ENCODE data around the gene PCP4. TPM values are rescaled to one million over a fixed set of nuclear protein-coding genes. Genes with fewer than 3 reads are reported as not detected.

PCP4 gene
- total and polyA plus RNA-seq, 9 of the 15 experiments (the other 6 are each of a cell fraction or from before 2014, with no cell fraction given) = not detected

- intact Hi-C loops (cut with micrococcal nuclease) (no loop called here), in situ Hi-C loops (cut with MboI) (no loop called here)
- no peaks in the 10 kb centered on the region for H3K9me1 ChIP-seq (ENCODE audit: control insufficient read depth, insufficient read depth, low read length)
- CTCF ChIA-PET (ENCODE audit: low intra/inter-chr PET ratio) = no interaction called here
- no peak for DNase-seq (ENCODE audit: extremely low read depth in 1 of 4, low spot score in 3 of 4)
- 1% methylated on average over 4 of the region's 4 CpGs for WGBS (ENCODE audit: insufficient coverage, low coverage, missing lambda C conversion rate)
- no peaks in the 10 kb centered on the region for H3K79me2 ChIP-seq (ENCODE audit: control insufficient read depth, insufficient read depth, low read length)
- no peak overlapping the region for H3K4me2 ChIP-seq (ENCODE audit: insufficient read depth, low read length)
- no TSS peak for BruUV-seq (replicated peaks)
- no peaks in the 10 kb centered on the region for H3K36me3 ChIP-seq (ENCODE audit: control insufficient read depth, insufficient read depth, low read length)
- no peak overlapping the region for H2AFZ ChIP-seq (ENCODE audit: low read depth, low read length)
- TF ChIP-seq ZNF668 (CRISPR knock-in tag; IDR thresholded peaks at IDR 0.05) = no peak
- TF ChIP-seq SUPT5H (IDR thresholded peaks at IDR 0.05) = no peak
- no peak for TF ChIP-seq POLR2AphosphoS5 (IDR thresholded peaks at IDR 0.05; ENCODE audit: control insufficient read depth, insufficient read depth, low read depth, low read length)
- no peak for TF ChIP-seq ZNF212 (CRISPR knock-in tag; IDR thresholded peaks at IDR 0.05)
- TF ChIP-seq TAF1 (IDR thresholded peaks at IDR 0.05; ENCODE audit: control insufficient read depth, extremely low read depth, insufficient read depth, low read length, severe bottlenecking) = no peak
- POLR2A ChIA-PET = interaction anchor here (0.6 kb wide), 1 partner anchor 803 kb away, joined by 4 read pairs; no protein-coding TSS in a partner anchor
- no peaks in the 10 kb centered on the region for H3K27me3 ChIP-seq (ENCODE audit: control insufficient read depth in 2 of 2, insufficient read depth in 2 of 2, low read length in 2 of 2)
- no peak overlapping the region for H3K27ac ChIP-seq (ENCODE audit: extremely low read depth, low read depth, low read length)
- H3K4me3 ChIP-seq = no peak overlapping the region
- H3K4me1 ChIP-seq (replicated peaks in 1 of 2; ENCODE audit: control insufficient read depth in 2 of 2, insufficient read depth in 2 of 2, low read length in 2 of 2) = no peaks in the 10 kb centered on the region
- H3K9ac ChIP-seq (ENCODE audit: insufficient read depth in 1 of 2, low read depth in 2 of 2, low read length in 2 of 2) = no peak overlapping the region
- FAIRE-seq = no peak
- H3K9me3 ChIP-seq (replicated peaks; ENCODE audit: control insufficient read depth, insufficient read depth, low read depth, low read length) = no peaks in the 10 kb centered on the region
- ATAC-seq = no peak
- no peaks in the 10 kb centered on the region; the same call in 1 of the 2 replicates for H4K20me1 ChIP-seq (replicated peaks; ENCODE audit: control insufficient read depth, insufficient read depth, low read length)
These were observed 4.1 kb upstream of the PCP4 start for GRCh38 chr21:39863111-39863510.

GRCh38 chr21:39866093-39866492 lies 1.1 kb upstream of the PCP4 start:
- ChIA-PET CTCF (ENCODE audit: low intra/inter-chr PET ratio) (no interaction called here), POLR2A (interaction anchor here (0.6 kb wide), 1 partner anchor 26 kb away, joined by 3 read pairs; no protein-coding TSS in a partner anchor)
- 0 out of 2 replicates have a peak, but pooled peaks have one; percentile 24 for TF ChIP-seq ZNF184 (CRISPR knock-in tag; IDR thresholded peaks at IDR 0.05)
- no peak for TF ChIP-seq DMBX1 (CRISPR knock-in tag; IDR thresholded peaks at IDR 0.05; ENCODE audit: borderline replicate concordance)
- Histone ChIP-seq H3K4me3 (no peak overlapping the region), H3K9me3 (replicated peaks; ENCODE audit: control insufficient read depth, insufficient read depth, low read depth, low read length) (no peaks in the 10 kb centered on the region), H3K4me2 (ENCODE audit: insufficient read depth, low read length) (no peak overlapping the region), H4K20me1 (replicated peaks; ENCODE audit: control insufficient read depth, insufficient read depth, low read length) (no peaks in the 10 kb centered on the region; the same call in 1 of the 2 replicates), H3K27me3 (ENCODE audit: control insufficient read depth in 2 of 2, insufficient read depth in 2 of 2, low read length in 2 of 2) (peaks cover 2 to 4% of the 10 kb centered on the region in 2 experiments; a peak in 1 of 5 replicates), H3K9me1 (ENCODE audit: control insufficient read depth, insufficient read depth, low read length) (no peaks in the 10 kb centered on the region), H3K4me1 (replicated peaks in 1 of 2; ENCODE audit: control insufficient read depth in 2 of 2, insufficient read depth in 2 of 2, low read length in 2 of 2) (no peaks in the 10 kb centered on the region), H3K79me2 (ENCODE audit: control insufficient read depth, insufficient read depth, low read length) (no peaks in the 10 kb centered on the region), H3K36me3 (ENCODE audit: control insufficient read depth, insufficient read depth, low read length) (no peaks in the 10 kb centered on the region), H3K9ac (ENCODE audit: insufficient read depth in 1 of 2, low read depth in 2 of 2, low read length in 2 of 2) (no peak overlapping the region; a peak in 1 of 4 replicates), H2AFZ (ENCODE audit: low read depth, low read length) (no peak overlapping the region), H3K27ac (ENCODE audit: extremely low read depth, low read depth, low read length) (no peak overlapping the region)
- FAIRE-seq (no peak), ATAC-seq (no peak), DNase-seq (ENCODE audit: extremely low read depth in 1 of 4, low spot score in 3 of 4) (no peak)
- in situ Hi-C loops (cut with MboI) (no loop called here), intact Hi-C loops (cut with micrococcal nuclease) (loop anchor here (2.0 kb wide), 1 partner anchor 255 kb away; no protein-coding TSS in a partner anchor)
- no TSS peak for BruUV-seq (replicated peaks)
- WGBS (ENCODE audit: insufficient coverage, low coverage, missing lambda C conversion rate) = under 1% methylated on average over 10 of the region's 10 CpGs

Measured in K562 (cell line).